Body of pancreas (tissue), 4 donors: ENCODE measurements around the gene SLC6A3.

Source experiments
- POLR2A ChIP-seq, 3 donors: fragments of 450-650 bp; IDR thresholded peaks; one replicate each; pipeline ENCODE4 v1.6.1; 2016; ENCODE audit warnings: antibody characterized with exemption in 3 of 3, mild to moderate bottlenecking in 2 of 3
- TF ChIP-seq, protein P1 (sequence below), 7 experiments: fragments of 450-650 bp in 4 of 7; fragments of 200-600 bp in 3 of 7; sonication (generic) in 3 of 7; IDR thresholded peaks; one replicate each; pipeline ENCODE4 v1.5.1; 2016 to 2019; ENCODE audit warnings: antibody characterized with exemption in 7 of 7

DNA sequence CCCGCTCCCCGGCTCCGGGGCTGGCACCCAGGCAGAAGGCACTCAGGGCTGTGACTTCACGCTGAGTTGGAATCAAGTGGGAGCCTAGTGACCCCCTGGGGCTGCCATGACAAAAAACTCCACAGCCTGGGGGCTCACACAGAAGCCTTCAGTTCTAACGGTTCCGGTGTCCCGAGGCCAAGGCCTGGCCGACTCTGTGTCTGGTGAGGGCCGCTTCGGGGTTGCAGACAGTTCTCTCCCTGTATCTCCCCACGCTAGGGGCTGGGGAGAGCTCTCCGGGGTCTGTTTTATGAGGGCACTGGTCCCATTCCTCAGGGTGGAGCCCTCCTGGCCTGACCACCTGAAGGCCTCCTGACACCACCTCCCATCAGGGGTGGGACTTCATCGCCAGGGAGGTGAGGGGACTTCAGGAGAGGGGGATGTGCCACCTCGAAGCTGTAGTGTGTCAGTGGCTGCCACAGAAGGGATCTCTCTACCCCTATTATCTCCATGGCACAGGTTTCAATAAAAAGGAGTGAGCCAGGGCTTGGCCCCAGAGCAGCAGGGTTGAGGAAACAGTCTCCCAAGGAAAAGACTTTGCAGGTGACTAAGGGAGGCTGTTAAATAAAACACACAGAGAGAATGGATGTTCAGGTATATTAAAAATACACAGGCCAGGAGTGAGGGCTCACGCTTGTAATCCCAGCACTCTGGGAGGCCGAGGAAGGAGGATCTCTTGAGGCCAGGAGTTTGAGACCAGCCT is 1.5 kb upstream of the SLC6A3 start:
- TF ChIP-seq, protein P1, sequence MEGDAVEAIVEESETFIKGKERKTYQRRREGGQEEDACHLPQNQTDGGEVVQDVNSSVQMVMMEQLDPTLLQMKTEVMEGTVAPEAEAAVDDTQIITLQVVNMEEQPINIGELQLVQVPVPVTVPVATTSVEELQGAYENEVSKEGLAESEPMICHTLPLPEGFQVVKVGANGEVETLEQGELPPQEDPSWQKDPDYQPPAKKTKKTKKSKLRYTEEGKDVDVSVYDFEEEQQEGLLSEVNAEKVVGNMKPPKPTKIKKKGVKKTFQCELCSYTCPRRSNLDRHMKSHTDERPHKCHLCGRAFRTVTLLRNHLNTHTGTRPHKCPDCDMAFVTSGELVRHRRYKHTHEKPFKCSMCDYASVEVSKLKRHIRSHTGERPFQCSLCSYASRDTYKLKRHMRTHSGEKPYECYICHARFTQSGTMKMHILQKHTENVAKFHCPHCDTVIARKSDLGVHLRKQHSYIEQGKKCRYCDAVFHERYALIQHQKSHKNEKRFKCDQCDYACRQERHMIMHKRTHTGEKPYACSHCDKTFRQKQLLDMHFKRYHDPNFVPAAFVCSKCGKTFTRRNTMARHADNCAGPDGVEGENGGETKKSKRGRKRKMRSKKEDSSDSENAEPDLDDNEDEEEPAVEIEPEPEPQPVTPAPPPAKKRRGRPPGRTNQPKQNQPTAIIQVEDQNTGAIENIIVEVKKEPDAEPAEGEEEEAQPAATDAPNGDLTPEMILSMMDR (IDR thresholded peaks at IDR 0.05), result no peak
- TF ChIP-seq POLR2A (IDR thresholded peaks at IDR 0.05), result no peak
